ENCODE measurements around the gene ELF3. TPM values are rescaled to one million over a fixed set of nuclear protein-coding genes. Genes with fewer than 3 reads are reported as not detected.
A peak's percentile ranks its signal among the peaks of the same experiment; 100 is the strongest.

ELF3 gene
- total and polyA plus RNA-seq, 2 of the 13 experiments (the other 11 are each of a cell fraction or from before 2014, with no cell fraction given), result 11.5 to 55.1 TPM

DNA sequence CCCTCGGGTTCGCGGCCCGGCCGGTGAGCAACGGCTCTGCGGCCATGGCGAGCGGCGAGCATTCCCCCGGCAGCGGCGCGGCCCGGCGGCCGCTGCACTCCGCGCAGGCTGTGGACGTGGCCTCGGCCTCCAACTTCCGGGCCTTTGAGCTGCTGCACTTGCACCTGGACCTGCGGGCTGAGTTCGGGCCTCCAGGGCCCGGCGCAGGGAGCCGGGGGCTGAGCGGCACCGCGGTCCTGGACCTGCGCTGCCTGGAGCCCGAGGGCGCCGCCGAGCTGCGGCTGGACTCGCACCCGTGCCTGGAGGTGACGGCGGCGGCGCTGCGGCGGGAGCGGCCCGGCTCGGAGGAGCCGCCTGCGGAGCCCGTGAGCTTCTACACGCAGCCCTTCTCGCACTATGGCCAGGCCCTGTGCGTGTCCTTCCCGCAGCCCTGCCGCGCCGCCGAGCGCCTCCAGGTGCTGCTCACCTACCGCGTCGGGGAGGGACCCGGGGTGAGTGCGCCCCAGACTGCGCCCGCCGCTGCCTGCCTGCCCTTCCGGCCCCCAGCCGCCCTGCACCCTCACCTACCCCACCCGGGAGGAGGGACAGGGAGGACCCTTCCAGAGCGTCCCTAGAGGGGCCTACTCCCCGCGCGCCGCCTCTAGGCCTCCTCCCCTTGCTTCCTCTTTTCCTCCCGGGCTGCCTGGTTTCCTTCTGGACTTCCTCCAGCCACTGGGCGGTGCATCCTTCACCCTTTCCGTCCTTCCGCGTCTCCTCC lies 27.6 kb upstream of the ELF3 start, which contains the start of gene RNPEP:
TSS of gene RNPEP (plus strand) at position 26 of the 757 bp plus-strand sequence. CDS start at position 45, 19 bp downstream.
- peak within 1 kb of the TSS; percentile 75 for H2AFZ ChIP-seq (ENCODE audit: low read length)
- peak within 1 kb of the TSS; percentile 93 for H3K9ac ChIP-seq (ENCODE audit: insufficient read depth, low read depth, low read length)
- ChIA-PET POLR2A (interaction anchor here (0.9 to 1.9 kb wide), 6 partner anchors 17 to 103 kb away, joined by 3 to 7 read pairs (median 5); partner anchors contain the start of gene ELF3), CTCF (ENCODE audit: low intra/inter-chr PET ratio, low total read pairs) (no interaction called here)
- in situ Hi-C loops (cut with HindIII; ENCODE audit: extremely low pct_ligation_motif_present, low pct_unique_long_range_greater_than_20kb) (no loop called here), intact Hi-C loops (cut with micrococcal nuclease; ENCODE audit: unreplicated experiment) (loop anchor here (5.0 kb wide), 1 partner anchor 96 kb away; the partner anchor contains the start of gene SHISA4)
- TSS peak; percentile 79 for BruUV-seq (replicated peaks)
- no peaks in the 10 kb centered on the region for H4K20me1 ChIP-seq (ENCODE audit: insufficient read depth, low read length)
- 0% methylated on average over 6 of the region's 80 CpGs for WGBS (ENCODE audit: low lambda C conversion rate)
- no peaks in the 10 kb centered on the region for H3K27me3 ChIP-seq (ENCODE audit: control insufficient read depth in 1 of 2, insufficient read depth in 2 of 2, low read length in 2 of 2)
- H3K27ac ChIP-seq (ENCODE audit: extremely low read length, insufficient read depth, low read length), result peak within 1 kb of the TSS; percentile 81
- H3K9me3 ChIP-seq (ENCODE audit: low read length), result no peaks in the 10 kb centered on the region
- FAIRE-seq (no peak), DNase-seq (ENCODE audit: low spot score) (peak; percentile 31), ATAC-seq (peak; percentile 91)
- peak within 1 kb of the TSS; percentile 74 to 91 (median 79) for H3K4me3 ChIP-seq (replicated peaks in 1 of 3; ENCODE audit: insufficient read depth in 1 of 3, low read depth in 2 of 3, low read length in 3 of 3)
- peak within 1 kb of the TSS; percentile 92 for H3K4me2 ChIP-seq (ENCODE audit: low read depth, low read length)
- H3K36me3 ChIP-seq (replicated peaks in 1 of 2; ENCODE audit: control insufficient read depth in 1 of 2, insufficient read depth in 2 of 2, low read length in 2 of 2), result peaks cover 0 to 5% of the 10 kb centered on the region in 2 experiments; a peak in 1 of 5 replicates
- peaks cover 26% of the 10 kb centered on the region for H3K4me1 ChIP-seq (ENCODE audit: insufficient read depth, low read length)
- peaks cover 30% of the 10 kb centered on the region for H3K79me2 ChIP-seq (ENCODE audit: insufficient read depth, low read length)
- TF ChIP-seq CENPT (CRISPR knock-in tag; IDR thresholded peaks at IDR 0.05; ENCODE audit: low read depth) (no peak), ZFP41 (CRISPR knock-in tag; IDR thresholded peaks at IDR 0.05; ENCODE audit: borderline replicate concordance) (no peak), MTA1 (CRISPR knock-in tag; IDR thresholded peaks at IDR 0.05; ENCODE audit: borderline replicate concordance) (peak; percentile 67; the same call in 1 of the 2 replicates), ZFP62 (CRISPR knock-in tag; IDR thresholded peaks at IDR 0.05) (no peak), FOSL2 (CRISPR knock-in tag; IDR thresholded peaks at IDR 0.05) (peak; percentile 17; the same call in 1 of the 2 replicates)
- TF ChIP-seq, protein P1, sequence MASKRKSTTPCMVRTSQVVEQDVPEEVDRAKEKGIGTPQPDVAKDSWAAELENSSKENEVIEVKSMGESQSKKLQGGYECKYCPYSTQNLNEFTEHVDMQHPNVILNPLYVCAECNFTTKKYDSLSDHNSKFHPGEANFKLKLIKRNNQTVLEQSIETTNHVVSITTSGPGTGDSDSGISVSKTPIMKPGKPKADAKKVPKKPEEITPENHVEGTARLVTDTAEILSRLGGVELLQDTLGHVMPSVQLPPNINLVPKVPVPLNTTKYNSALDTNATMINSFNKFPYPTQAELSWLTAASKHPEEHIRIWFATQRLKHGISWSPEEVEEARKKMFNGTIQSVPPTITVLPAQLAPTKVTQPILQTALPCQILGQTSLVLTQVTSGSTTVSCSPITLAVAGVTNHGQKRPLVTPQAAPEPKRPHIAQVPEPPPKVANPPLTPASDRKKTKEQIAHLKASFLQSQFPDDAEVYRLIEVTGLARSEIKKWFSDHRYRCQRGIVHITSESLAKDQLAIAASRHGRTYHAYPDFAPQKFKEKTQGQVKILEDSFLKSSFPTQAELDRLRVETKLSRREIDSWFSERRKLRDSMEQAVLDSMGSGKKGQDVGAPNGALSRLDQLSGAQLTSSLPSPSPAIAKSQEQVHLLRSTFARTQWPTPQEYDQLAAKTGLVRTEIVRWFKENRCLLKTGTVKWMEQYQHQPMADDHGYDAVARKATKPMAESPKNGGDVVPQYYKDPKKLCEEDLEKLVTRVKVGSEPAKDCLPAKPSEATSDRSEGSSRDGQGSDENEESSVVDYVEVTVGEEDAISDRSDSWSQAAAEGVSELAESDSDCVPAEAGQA (IDR thresholded peaks at IDR 0.05; ENCODE audit: low read depth), result no peak
- TF ChIP-seq, protein P1 (CRISPR knock-in tag; IDR thresholded peaks at IDR 0.05; ENCODE audit: borderline replicate concordance), result peak; percentile 57; the same call in 1 of the 2 replicates
- TF ChIP-seq, protein P2, sequence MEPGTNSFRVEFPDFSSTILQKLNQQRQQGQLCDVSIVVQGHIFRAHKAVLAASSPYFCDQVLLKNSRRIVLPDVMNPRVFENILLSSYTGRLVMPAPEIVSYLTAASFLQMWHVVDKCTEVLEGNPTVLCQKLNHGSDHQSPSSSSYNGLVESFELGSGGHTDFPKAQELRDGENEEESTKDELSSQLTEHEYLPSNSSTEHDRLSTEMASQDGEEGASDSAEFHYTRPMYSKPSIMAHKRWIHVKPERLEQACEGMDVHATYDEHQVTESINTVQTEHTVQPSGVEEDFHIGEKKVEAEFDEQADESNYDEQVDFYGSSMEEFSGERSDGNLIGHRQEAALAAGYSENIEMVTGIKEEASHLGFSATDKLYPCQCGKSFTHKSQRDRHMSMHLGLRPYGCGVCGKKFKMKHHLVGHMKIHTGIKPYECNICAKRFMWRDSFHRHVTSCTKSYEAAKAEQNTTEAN (CRISPR knock-in tag; conservative IDR thresholded peaks at IDR 0.05), result no peak
- TF ChIP-seq, protein P3, sequence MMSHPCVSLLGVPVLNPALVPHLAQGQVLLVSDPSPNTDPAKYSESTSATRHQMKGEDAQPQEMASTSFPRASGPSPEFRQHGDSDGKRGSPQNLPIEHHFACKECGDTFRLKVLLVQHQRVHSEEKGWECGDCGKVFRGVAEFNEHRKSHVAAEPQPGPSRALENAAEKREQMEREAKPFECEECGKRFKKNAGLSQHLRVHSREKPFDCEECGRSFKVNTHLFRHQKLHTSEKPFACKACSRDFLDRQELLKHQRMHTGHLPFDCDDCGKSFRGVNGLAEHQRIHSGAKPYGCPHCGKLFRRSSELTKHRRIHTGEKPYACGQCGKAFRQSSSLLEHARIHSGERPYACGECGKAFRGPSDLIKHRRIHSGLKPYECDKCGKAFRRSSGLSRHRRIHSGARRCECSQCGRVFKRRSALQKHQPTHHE (CRISPR knock-in tag; IDR thresholded peaks at IDR 0.05; ENCODE audit: borderline replicate concordance), result peak; percentile 74; the same call in 1 of the 2 replicates
- TF ChIP-seq, protein P4, sequence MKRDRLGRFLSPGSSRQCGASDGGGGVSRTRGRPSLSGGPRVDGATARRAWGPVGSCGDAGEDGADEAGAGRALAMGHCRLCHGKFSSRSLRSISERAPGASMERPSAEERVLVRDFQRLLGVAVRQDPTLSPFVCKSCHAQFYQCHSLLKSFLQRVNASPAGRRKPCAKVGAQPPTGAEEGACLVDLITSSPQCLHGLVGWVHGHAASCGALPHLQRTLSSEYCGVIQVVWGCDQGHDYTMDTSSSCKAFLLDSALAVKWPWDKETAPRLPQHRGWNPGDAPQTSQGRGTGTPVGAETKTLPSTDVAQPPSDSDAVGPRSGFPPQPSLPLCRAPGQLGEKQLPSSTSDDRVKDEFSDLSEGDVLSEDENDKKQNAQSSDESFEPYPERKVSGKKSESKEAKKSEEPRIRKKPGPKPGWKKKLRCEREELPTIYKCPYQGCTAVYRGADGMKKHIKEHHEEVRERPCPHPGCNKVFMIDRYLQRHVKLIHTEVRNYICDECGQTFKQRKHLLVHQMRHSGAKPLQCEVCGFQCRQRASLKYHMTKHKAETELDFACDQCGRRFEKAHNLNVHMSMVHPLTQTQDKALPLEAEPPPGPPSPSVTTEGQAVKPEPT (CRISPR knock-in tag; IDR thresholded peaks at IDR 0.05; ENCODE audit: low read depth), result no peak
- TF ChIP-seq, protein P5, sequence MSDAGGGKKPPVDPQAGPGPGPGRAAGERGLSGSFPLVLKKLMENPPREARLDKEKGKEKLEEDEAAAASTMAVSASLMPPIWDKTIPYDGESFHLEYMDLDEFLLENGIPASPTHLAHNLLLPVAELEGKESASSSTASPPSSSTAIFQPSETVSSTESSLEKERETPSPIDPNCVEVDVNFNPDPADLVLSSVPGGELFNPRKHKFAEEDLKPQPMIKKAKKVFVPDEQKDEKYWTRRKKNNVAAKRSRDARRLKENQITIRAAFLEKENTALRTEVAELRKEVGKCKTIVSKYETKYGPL (CRISPR knock-in tag; IDR thresholded peaks at IDR 0.05), result no peak
